GM18909 (cell line): ENCODE data around the gene PRKCZ.

Experiments used
- ATAC-seq: cut with Tn5 transposase; IDR thresholded peaks from one replicate; pipeline ENCODE4 v1.9.1; 2021; ENCODE audit warnings: mild to moderate bottlenecking; ENCODE audit not compliant: unreplicated experiment, poor library complexity

Gene PRKCZ

GRCh38 chr1:2233468-2233867, 183.3 kb downstream of the PRKCZ start:
- no peak for ATAC-seq

- ATAC-seq: peak; percentile 55
Observed at GRCh38 chr1:2233997-2234761, 184.0 kb downstream of the PRKCZ start.

DNA sequence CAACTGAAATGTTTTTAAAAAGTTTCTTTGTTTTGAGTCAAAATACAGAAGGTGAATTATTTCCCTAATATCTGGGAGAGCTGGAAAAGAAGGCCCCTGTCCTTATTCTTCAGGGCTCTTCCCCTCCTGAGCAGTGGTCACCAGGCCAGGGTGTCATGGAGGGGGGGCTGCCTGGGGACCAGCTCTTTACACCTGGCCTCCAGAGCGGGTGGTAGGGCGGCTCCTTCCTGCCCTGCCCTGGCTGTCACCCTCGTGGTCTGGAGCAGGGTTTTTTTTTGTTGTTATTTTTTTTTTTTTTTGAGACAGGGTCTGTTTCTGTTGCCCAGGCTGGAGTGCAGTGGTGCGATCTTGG, 184.5 kb downstream of the PRKCZ start:
- ATAC-seq: no peak
